GM18867 (cell line): ENCODE measurements around the gene SPINDOC.
"Not testable (repeated sequence)": the region's sequence is repeated elsewhere in the genome, so short reads cannot be mapped to it uniquely, and the experiment has no call there.

Experiments used
- ATAC-seq: cut with Tn5 transposase; IDR thresholded peaks from one replicate; pipeline ENCODE4 v1.9.1; 2021; ENCODE audit warnings: mild to moderate bottlenecking, moderate library complexity; ENCODE audit not compliant: unreplicated experiment

SPINDOC gene, protein sequence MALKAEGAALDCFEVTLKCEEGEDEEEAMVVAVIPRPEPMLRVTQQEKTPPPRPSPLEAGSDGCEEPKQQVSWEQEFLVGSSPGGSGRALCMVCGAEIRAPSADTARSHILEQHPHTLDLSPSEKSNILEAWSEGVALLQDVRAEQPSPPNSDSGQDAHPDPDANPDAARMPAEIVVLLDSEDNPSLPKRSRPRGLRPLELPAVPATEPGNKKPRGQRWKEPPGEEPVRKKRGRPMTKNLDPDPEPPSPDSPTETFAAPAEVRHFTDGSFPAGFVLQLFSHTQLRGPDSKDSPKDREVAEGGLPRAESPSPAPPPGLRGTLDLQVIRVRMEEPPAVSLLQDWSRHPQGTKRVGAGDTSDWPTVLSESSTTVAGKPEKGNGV

DNA sequence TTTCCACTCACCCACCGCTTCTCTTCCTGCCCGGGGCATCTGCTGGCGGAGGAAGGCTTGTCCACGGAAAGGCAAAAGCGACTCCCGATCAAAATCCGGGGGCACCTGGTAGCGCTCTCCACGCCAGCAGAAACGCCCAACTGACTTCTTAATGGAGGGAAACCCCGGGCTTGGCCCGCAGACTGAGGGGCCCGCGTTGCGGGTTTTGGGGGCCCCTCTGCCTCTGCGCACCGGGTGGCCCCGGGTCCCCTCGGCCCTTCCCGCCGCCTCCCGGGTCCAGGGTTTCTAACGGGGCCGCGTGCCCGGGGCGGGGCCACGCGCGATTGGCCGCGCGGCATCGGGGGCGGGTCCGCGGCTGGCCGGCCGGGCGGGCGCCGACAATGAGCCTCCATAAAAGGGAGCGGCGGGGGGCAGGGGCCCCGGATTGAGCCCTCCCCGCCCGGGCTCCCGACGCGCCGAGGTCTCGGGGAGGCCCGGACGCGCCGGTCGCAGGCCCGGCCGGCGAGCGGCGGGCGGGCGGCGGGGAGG lies at the start of gene SPINDOC:
Gene SPINDOC (plus strand): TSS at position 422 of the 528 bp plus-strand sequence. CDS start 231 bp downstream, outside the sequence.
- ATAC-seq = peak; percentile 83

DNA sequence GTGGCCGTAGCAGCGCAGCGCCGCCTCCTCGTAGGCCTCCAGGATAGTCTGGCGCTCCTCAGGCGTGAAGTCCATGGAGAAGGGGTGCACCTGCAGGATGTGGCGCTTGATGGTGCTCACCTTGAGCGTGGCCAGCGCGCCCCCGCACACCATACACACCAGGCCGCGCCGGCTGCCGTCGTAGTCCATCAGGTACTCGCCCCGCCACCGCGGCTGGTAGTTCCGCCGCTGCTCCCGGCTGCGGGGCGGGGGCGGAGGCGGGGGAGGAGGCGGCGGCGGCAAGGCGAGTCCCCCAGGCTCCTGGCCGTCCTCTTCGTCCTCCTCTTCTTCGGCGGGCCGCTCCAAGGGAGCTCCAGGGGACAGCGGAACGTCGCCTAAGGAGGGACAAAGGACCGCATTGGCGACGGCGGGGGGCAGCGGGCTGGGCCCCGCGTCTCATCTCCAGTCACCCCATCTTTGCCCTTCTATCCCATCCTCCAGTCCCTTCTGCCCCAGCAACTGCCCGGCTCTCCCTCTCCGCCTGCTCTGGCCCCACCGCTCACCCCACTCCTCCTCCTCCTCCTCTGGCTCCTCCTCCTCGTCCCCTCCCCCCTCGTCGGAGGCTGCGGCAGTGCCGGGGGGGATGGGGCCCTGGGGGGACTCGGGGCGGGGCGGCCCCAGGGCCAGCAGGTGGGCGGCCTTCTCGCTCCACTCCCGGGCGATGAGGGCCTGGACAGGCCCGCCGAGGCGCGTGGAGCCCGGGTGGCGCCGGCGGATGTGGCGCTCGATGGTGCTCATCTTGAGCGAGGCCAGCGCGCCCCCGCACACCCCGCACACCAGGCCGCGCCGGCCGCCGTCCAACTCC lies 49.5 kb upstream of the SPINDOC start:
- no peak for ATAC-seq

DNA sequence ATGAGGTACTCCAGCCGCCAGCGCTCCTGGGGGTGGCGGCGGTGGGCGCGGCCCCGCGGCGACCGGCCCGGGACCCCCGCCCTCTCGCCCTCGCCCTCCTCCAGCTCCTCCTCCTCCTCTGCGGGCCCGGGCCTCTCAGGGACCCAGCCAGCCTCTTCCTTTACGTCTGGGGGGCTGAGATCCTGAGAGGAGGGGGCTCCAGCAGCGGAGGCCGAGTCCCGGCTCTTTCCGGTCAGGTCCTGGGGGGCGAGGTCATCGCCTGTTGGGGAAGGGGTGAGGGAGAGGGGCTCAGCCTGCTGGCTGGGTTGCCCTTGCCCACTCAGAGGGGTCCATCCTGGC lies 48.9 kb upstream of the SPINDOC start:
- ATAC-seq = no peak

DNA sequence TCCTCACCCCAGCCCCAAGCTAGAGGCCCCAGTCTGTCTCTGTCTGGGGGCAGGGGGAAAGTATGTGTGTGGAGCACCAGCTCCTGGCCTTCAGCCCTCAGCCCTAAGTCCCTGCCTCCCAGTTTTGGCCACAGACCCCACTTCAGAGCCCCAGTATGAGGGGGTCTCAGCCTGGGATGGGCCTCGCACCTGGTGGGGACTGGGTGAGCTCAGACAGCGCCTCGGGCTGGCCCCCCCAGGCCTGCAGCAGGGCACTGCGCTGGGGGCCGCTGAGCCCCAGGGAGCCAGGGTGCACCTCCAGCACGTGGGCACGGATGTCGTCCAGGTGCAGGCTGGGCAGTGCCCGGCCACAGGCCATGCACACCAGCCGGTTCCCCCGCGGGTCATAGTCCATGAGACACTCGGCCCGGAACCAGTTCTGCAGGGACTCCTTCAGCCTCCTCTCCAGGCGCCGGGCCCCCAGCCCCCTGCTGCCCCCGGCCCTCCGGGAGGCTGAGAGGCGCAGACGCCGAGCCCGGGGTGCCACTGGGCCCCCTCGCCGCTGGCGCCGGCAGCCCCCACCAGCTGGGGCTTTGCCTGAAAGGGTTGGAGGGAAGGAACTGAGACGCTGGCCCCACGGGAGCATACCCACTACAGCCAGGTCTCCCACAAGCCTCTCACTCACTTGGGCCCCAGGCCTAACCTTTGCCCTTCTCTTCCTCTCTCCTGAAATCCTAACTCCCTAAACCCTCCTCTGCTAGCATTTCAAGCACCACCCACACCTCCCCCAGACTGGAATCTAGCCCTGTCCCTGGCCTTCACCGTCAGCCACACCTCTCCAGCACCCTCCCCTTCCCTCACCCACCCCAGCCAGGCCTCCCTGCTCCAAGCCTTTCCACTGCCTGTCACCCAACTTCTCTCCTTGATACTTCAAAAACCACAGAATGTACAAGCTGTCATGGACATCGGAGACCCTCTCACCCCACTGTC lies 48.3 kb upstream of the SPINDOC start:
- no peak for ATAC-seq

DNA sequence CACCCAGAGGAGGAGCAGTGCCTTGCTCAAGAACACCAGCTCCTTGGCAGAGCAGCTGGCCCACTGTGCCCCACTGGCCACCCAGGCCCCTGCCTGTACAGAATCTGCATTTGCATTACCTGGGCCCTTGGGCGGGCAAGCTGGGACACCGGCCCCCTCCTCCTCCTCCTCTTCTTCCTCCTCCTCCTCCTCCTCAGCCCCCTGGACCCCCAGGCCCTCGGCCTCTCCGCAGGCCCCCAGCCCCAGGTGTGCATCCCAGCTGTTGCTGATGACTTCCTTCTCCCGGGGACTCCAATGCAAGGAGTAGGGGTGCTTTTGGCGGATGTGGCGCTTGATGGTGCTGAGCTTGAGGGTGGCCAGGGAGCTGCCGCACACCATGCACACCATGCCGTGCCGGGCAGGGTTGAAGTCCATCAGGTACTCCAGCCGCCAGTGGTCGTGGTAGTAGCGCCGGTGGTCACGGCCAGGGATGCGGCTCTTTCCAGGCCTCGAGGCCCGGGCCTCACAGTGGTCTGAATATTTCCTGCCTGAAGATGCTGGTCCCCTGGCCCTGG lies 47.5 kb upstream of the SPINDOC start:
- no peak for ATAC-seq

DNA sequence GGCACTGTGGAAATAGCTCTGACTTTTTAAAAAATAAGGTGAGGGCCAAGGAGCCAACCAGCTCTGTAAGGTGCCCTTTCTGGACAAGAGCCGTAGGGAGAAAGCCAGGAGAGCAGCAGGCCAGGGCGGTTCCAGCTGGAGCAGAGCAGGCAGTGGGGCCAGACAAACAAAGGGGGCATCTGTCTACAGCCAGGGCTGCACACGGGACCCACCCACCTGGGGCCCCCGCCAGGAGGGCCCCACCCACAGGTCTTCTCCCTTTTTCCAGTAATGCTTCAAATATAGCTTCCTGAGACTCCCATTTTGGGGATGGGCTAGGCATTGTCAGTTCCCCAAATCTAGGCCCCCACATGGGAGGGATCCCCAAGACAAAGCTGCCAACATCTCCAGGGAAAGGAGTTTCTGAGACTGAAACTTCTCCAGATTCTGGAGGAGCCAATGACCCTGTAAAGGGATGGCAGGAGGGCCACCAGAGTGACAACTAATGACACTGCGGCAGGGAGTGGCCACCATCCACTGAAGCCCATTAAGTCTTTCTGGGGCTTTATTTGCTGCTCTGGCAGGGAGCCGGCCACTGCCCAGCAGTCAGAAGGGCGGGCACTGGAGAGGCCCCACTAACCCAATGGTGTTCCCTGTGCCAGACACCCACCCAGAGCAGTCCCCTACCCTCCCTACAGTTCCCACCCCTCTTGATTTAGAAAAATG lies 46.6 kb upstream of the SPINDOC start:
- ATAC-seq = no peak

DNA sequence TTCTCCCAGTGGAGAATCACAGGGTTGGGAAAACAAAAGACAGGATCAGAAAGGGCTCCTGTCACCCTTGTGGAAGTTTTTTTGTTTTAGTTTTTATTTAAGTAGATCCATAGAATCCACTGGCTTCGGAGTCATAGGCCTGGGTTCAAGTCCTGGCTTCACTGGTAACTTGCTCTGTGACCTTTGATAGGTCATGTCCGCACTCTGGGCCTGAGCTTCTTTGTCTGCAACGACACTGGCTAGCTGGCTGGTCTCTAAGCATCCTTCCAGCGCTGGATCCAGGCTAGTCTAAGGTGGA lies 46.0 kb upstream of the SPINDOC start:
- no peak for ATAC-seq

DNA sequence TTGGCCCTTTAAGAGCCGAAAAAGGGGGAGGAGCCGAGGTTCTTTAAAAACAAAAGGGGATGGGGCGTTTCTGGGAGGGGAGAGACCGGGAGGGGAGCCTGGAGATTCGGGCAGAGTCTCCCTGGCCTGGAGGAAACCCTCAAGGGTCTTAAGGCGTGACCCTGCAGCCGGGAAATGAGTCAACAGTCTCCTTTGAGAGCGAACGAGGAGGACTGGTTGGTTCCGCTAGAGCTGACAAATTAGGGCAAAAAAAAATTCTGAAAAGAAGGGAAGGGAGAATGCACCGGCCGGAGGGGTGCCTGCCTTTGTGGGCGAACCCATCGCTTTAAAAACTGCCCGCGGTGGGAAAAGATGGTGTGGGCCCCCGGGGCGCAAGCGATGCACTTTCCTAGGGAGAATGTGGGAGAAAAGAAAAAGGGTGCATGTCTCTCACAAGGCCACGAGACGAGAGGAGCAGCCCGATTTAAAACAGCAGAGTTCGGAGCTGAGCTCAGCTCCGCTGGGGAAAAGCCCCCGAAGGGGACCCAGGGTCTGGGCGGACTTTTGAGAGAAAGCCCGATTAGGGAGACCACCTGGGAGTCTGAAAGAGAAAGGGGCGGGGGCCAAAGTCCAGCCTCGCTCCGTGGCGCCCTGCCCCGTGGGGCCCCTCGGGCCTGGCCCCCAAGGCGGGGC lies 45.6 kb upstream of the SPINDOC start:
- no peak for ATAC-seq

DNA sequence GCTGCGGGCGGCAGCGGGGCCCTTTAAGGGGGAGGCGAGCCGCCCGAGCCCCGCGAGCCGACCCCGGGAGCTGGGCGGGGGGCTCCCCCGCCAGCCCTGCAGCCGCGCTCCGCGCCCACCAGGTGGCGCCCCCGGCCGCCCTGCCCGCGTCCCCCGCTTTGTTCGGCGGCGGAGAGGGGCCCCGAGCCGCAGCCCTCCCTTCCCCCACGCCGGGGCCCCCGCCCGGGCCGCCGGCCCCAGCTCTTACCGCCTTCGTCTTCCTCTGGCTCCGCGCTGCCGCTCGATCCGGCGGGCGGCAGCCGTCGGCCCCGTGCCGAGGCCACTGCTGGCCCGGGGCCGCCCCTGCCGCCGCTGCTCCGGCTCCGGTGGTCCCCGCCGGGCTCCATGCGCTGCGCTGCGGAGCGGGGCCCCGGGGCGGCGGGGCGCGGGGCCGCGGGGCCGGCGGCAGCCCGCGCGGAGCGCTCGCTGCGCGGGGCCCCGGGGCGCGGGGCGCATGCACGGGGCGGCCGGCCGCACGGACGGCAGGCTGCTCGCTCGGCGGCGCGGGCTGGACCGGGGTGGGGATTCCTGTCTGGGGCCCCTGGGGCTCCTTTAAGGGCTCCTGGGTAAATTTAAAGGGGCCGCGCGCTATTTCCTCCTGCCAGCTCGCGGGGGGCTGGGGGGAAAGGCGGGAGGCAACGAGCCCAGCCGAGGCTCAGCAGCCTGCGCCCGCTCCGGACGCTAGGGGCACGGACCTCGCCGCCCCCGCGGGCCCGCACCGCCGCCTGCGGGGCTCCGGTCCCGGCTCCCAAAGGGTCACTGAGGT lies 44.8 kb upstream of the SPINDOC start, which contains the start of gene ZFTA:
Gene ZFTA (minus strand): TSS at position 539 of the 805 bp plus-strand sequence. CDS start 153 bp downstream, at position 386.
- peak; percentile 52 for ATAC-seq

DNA sequence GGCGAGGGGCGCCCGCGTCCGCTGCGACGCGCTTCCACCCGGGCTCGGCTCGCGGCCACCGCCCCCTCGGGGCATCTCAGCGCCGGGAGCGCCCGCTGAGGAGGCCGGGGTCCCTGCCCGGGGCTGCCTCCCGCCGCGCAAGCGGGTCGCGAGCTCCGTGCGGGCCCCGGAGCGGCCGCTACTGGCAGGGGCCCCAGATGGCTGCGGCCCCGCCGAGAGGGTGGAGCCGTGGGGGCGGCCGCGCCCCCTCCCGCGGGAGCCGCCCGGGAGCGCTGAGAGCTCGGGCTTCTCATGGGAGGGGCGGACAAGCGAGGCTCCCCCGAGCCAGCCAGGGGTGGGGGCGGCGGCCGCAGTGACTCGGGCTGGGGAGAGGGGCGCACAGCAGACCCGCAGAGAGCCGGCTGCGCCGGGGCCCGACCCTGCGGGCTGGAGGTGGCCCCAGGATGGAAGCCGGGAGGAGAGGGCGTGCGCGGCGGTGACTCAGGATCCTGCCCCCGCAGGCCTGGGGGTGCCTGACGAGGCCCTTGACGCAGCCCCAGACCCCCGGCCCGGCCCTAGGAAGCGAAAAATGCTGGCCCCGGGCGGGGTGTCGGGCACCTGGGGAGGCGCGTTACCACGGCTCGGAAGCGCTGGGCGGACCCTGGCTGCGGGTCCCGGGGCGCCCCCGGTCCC lies 44.1 kb upstream of the SPINDOC start:
- peak; percentile 39 for ATAC-seq

DNA sequence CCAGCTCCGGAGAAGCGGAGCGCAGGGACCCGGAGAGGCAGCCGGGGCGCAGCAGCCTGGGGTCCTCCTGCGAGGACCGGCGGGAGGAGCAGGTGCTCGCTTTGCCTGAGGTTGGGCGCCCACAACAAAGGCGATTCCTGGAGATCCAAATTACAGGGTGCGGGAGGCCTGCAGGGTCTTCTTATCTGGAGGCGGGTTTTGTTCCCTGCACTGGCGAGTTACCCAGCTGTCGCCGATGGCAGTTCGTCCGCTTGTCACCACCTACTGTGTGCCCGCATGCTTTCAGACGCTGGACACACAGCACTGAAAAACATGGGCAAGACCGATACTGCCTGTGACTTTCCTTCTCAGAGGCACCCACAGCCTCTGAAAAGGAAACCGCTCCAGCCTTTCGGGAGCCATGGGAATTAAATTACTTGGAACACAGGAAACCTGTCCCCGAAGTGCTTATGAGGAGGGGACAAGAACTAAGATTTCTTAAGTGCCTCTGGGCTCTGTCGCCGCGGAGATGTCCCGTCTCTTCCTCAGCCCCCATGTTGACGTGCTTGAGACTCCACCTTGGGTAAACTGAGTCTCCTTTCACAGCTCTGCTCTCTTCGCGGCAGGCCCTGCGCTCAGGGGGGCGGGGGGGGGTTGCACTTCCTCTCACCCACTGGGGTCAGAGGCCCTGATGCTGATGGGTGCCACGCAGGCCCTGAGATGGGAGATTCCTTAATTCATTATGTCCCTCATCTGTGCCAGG lies 43.4 kb upstream of the SPINDOC start:
- no peak for ATAC-seq

DNA sequence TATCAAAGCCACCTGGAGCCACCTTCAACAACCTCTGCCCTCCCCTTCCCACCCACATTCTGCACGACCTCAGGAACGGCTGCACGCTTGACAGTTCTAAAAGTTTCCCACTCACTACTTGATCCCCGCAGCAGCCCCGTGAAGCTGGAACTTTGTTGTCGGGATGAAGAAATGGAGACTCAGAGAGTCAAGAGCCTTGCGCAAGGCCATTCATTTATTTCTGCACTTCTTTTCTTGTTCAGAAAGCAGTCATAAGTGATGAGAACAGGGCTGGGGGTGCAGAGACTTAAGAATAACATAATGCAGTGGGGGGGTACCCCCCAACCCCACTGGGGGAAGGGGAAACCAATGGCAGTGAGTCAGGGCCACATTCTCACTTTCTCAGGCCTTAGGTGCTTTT lies 42.5 kb upstream of the SPINDOC start:
- no peak for ATAC-seq

DNA sequence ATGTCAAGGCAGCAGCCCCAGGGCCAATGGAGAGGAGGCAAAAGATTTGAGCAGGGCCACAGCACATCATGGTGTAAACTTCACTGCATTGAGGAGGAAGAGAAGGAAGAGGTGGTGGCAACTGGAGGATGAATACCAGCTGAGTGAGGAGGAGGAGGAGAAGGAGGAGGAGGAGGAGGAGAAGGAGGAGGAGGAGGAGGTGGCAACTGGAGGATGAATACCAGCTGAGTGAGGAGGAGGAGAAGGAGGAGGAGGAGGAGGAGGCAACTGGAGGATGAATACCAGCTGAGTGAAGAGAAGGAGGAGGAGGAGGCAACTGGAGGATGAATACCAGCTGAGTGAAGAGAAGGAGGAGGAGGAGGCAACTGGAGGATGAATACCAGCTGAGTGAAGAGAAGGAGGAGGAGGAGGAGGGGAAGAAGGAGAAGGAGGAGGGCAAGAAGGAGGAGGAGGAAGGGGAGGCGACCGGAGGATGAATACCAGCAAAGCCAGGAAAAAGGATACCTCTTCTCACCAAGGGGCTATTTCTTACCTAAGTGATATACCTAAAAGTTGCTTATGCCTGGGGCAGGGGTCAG lies 41.4 kb upstream of the SPINDOC start:
- ATAC-seq = not testable (repeated sequence)

DNA sequence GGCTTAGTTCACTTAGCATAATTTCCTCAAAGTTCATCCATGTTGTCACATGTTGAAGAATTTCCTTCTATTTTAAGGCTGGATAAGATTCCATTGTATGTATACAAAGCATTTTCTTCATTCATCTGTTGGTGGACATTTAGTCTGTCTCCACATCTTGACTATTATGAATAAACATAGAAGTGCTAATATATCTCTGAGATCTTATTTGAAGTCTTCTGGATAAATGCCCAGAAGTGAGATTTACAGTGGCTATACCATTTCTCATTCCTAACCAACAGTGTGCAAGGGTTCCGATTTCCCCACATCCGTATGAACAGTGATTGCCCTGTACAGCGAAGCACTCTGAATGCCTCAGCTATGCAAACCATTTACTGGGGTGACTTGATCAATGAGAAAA lies 38.1 kb upstream of the SPINDOC start:
- ATAC-seq = no peak

DNA sequence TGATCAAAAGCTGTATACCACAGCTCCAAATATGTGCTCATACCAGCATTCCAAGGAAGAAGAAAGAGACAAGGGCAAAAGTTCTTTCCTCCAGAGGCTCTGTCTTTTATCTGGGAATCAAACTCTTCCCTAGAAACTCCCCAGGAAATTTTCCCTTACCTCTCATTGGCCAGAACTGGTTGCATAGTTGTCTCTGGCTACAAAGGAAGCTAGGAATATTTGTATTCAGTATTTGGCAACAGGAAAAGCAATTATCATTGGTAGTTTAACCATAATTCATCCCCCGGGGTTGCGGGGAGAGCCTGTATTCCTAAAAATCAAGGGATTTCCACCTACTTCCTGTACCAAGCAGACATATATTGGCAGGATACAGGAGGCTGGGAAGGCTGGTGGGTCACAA lies 34.2 kb upstream of the SPINDOC start:
- no peak for ATAC-seq

DNA sequence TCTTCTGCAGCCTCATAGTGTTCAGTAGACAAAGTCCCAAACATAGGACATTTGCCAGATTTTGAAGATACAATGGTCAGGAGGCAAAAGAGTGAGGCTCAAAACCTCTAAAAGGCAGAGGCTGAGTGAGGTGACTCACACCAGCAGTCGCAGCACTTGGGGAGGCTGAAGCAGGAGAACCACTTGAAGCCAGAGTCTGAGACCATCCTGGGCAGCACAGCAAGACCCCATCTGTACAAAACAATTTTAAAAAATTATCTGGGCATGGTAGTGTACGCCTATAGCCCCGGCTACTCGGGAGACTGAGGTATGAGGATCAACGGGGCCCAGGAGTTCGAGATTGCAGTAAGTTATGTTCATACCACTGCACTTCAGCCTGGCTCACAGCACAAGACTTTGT lies 30.5 kb upstream of the SPINDOC start:
- no peak for ATAC-seq
